OCI-LY7 (cell line): ENCODE measurements around the gene STK32C. TPM values are rescaled to one million over a fixed set of nuclear protein-coding genes. Genes with fewer than 3 reads are reported as not detected.

Experiments used
- BruUV-seq: library from RNA; stranded (reverse); fragments of 400-500 nt; replicated peaks from 2 replicates; lab custom pipeline; 2021; lab: Mats Ljungman, UMichigan
- CTCF ChIA-PET: fragments of 300-600 bp; sonication (Branson Sonifier 250); formaldehyde crosslinking; loops from one replicate; lab custom pipeline; 2022; ENCODE audit warnings: antibody characterized with exemption; ENCODE audit not compliant: unreplicated experiment; lab: Charles Lee
- POLR2A ChIA-PET: fragments of 300-600 bp; sonication (Branson Sonifier 250); formaldehyde crosslinking; loops from one replicate; lab custom pipeline; 2022; ENCODE audit warnings: antibody characterized with exemption; lab: Charles Lee
- DNase-seq: peaks from one replicate; pipeline ENCODE4 v3.0.0-alpha.2; 2015; ENCODE audit warnings: low spot score
- H2AFZ ChIP-seq: fragments of 200-600 bp; sonication (generic), shearing (Covaris generic); 2 replicates; pipeline ENCODE4 v1.6.1; 2014; ENCODE audit warnings: mild to moderate bottlenecking, antibody characterized with exemption, low read length, moderate library complexity
- H3K27ac ChIP-seq: fragments of 200-600 bp; sonication (generic); 2 replicates; pipeline ENCODE4 v1.5.1; 2014; ENCODE audit warnings: mixed run types, low read depth, mild to moderate bottlenecking, moderate library complexity, low read length, inconsistent platforms; ENCODE audit not compliant: poor library complexity, severe bottlenecking
- H3K36me3 ChIP-seq: fragments of 200-600 bp; sonication (generic); 2 replicates; pipeline ENCODE4 v1.6.1; 2014; ENCODE audit warnings: mild to moderate bottlenecking, antibody characterized with exemption, low read length, moderate library complexity, mixed read lengths; ENCODE audit not compliant: insufficient read depth
- H3K4me1 ChIP-seq: fragments of 200-600 bp; sonication (generic); 2 replicates; pipeline ENCODE4 v1.5.1; 2014; ENCODE audit warnings: mild to moderate bottlenecking, low read length; ENCODE audit not compliant: insufficient read depth, poor library complexity, severe bottlenecking
- H3K4me2 ChIP-seq: fragments of 200-600 bp; sonication (generic); 2 replicates; pipeline ENCODE4 v1.6.1; 2014; ENCODE audit warnings: mild to moderate bottlenecking, low read length
- H3K4me3 ChIP-seq: fragments of 200-600 bp; sonication (generic); 2 replicates; pipeline ENCODE4 v1.5.1; 2014; ENCODE audit warnings: mild to moderate bottlenecking, low read depth, low read length; ENCODE audit not compliant: poor library complexity, severe bottlenecking
- H3K79me2 ChIP-seq: fragments of 200-600 bp; sonication (generic); 2 replicates; pipeline ENCODE4 v1.6.1; 2016; ENCODE audit warnings: low read depth, mild to moderate bottlenecking, low read length, moderate library complexity, mixed read lengths; ENCODE audit not compliant: insufficient read depth
- H3K9me2 ChIP-seq: fragments of 200-600 bp; sonication (generic); 2 replicates; pipeline ENCODE4 v1.6.1; 2016; ENCODE audit warnings: mild to moderate bottlenecking, low read length, mixed read lengths; ENCODE audit not compliant: insufficient read depth
- H3K9me3 ChIP-seq: fragments of 200-600 bp; sonication (generic); 2 replicates; pipeline ENCODE4 v1.6.1; 2014; ENCODE audit warnings: mild to moderate bottlenecking, mixed run types, low read length, mixed read lengths
- H4K20me1 ChIP-seq: fragments of 200-600 bp; sonication (generic); 2 replicates; pipeline ENCODE4 v1.6.1; 2014; ENCODE audit warnings: mild to moderate bottlenecking, antibody characterized with exemption, low read length, moderate library complexity, mixed read lengths; ENCODE audit not compliant: insufficient read depth
- EZH2phosphoT487 ChIP-seq: fragments of 200-600 bp; sonication (generic); IDR thresholded peaks from 2 replicates; pipeline ENCODE4 v1.6.1; 2018; ENCODE audit warnings: low read depth, borderline replicate concordance, mild to moderate bottlenecking, mixed run types, antibody characterized with exemption, low read length, moderate library complexity, mixed read lengths
- intact Hi-C: fragments of 100-400 bp; cut with micrococcal nuclease; formaldehyde crosslinking; loops from one replicate; pipeline ENCODE4 v1.10.0; 2022; ENCODE audit not compliant: unreplicated experiment
- total RNA-seq, 2 experiments: library from RNA; depleted of rRNA in 1 of 2; stranded (reverse); fragments of >200 nt in 1 of 2; shearing (Covaris generic) in 1 of 2; gene quantifications; 2 replicates each; pipeline ENCODE4 v1.2.3, GENCODE V29; 2014 to 2022
- TF ChIP-seq, protein P1 (sequence below): fragments of 200-600 bp; sonication (generic); conservative IDR thresholded peaks from 2 replicates; pipeline ENCODE4 v1.5.1; 2014; ENCODE audit warnings: mild to moderate bottlenecking, antibody characterized with exemption, low read length, moderate library complexity, mixed read lengths

The STK32C gene
- total RNA-seq, 2 experiments from 2014 or later, result 13.1 to 30.4 TPM

DNA sequence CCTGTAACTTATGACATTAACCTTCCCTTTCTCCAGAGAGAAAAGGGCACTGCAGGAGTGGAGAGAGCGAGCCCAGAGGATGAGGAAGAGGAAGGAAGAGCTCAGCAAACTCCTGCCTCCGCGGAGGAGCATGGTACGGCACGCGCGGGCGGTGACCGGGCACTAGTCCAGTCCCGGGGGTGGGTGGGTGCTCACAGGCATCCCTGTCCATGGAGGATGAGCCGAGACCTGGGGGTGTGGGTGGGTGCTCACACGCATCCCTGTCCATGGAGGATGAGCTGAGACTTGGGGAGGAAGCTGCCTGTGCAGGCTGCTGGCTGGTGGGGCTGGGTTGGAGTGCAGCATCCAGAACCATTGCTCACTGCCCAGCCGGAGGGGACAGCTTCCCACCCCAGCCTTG is 48.0 kb upstream of the STK32C start:
- intact Hi-C loops, result no loop called here

DNA sequence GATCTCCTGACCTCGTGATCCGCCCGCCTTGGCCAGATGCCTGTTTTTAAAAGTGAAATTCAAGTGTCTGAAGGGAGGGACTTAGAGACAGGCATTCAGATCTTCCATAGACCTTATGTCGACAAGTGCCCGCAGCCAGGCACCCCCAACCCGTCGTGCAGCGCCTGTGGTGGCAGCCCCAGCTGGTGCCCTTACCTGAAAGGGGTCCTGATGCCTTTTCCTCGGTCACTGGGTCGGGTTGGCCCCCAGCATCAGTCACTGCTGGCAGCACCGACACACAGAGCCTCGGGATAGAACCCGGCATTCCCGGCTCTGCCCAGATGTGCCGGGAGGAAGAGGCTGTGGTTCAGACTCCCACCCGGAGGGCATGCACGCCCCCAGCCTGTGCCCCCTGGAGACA is 47.5 kb upstream of the STK32C start:
- ChIA-PET POLR2A (interaction anchor here (1.0 kb wide), 1 partner anchor 200 kb away, joined by 3 read pairs; no protein-coding TSS in a partner anchor), CTCF (no interaction called here)
- no peak overlapping the region for H3K27ac ChIP-seq
- no peak overlapping the region for H2AFZ ChIP-seq
- H3K79me2 ChIP-seq, result no peaks in the 10 kb centered on the region
- no peaks in the 10 kb centered on the region for H4K20me1 ChIP-seq
- BruUV-seq, result no TSS peak
- no peaks in the 10 kb centered on the region for H3K36me3 ChIP-seq
- H3K4me1 ChIP-seq, result peaks cover 6% of the 10 kb centered on the region
- H3K4me2 ChIP-seq, result no peak overlapping the region
- intact Hi-C loops, result no loop called here
- H3K4me3 ChIP-seq, result no peak overlapping the region
- H3K9me3 ChIP-seq, result no peaks in the 10 kb centered on the region
- TF ChIP-seq EZH2phosphoT487, result no peak
- TF ChIP-seq, protein P1, sequence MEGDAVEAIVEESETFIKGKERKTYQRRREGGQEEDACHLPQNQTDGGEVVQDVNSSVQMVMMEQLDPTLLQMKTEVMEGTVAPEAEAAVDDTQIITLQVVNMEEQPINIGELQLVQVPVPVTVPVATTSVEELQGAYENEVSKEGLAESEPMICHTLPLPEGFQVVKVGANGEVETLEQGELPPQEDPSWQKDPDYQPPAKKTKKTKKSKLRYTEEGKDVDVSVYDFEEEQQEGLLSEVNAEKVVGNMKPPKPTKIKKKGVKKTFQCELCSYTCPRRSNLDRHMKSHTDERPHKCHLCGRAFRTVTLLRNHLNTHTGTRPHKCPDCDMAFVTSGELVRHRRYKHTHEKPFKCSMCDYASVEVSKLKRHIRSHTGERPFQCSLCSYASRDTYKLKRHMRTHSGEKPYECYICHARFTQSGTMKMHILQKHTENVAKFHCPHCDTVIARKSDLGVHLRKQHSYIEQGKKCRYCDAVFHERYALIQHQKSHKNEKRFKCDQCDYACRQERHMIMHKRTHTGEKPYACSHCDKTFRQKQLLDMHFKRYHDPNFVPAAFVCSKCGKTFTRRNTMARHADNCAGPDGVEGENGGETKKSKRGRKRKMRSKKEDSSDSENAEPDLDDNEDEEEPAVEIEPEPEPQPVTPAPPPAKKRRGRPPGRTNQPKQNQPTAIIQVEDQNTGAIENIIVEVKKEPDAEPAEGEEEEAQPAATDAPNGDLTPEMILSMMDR, result no peak
- no peaks in the 10 kb centered on the region for H3K9me2 ChIP-seq
- no peak for DNase-seq

More for the DNA sequence above, 48.0 kb upstream of the STK32C start:
- Histone ChIP-seq H3K79me2 (no peaks in the 10 kb centered on the region), H3K9me3 (no peaks in the 10 kb centered on the region), H3K4me2 (no peak overlapping the region), H3K9me2 (no peaks in the 10 kb centered on the region), H3K4me1 (peaks cover 6% of the 10 kb centered on the region), H2AFZ (no peak overlapping the region), H3K4me3 (no peak overlapping the region), H4K20me1 (no peaks in the 10 kb centered on the region), H3K36me3 (no peaks in the 10 kb centered on the region), H3K27ac (no peak overlapping the region)
- CTCF ChIA-PET, result no interaction called here
- BruUV-seq, result no TSS peak
- POLR2A ChIA-PET, result interaction anchor here (1.0 kb wide), 1 partner anchor 200 kb away, joined by 3 read pairs; no protein-coding TSS in a partner anchor
- TF ChIP-seq, protein P1, result no peak
- no peak for TF ChIP-seq EZH2phosphoT487
- DNase-seq, result no peak

DNA sequence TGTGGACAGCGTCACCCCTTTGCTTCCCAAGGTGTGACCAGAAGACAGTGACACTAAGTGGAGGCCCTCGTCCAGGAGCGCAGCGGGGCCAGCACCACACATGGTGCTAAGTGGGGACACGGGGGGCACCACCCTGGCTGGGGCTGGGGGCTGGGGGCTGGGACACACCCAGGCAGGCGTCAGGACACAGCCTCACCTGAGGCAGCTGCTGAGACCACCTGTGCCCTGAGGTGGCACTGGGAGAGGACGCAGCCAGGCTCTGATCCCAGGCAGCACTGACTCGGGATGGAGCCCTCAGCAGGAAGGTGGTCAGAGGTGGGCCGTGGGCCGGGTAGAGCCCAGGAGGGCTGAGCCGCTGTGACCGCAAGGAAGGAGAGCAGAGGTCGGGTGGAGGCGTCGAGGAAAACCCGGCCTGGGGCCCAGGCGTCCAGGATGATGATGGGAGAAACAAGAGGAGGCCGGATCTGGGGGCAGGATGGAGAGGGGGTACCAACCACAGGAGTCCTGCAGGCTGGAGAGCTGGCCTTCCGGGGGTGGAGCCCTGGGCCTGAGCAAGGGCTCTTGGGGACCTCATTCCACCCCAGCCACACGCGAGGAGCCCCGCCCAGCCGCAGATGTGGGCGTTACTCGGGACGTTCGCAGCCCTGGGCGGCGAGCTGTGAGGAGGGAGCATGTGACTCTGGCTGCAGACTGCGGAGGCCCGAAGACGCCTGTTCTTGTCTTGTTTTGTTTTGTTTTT is 46.8 kb upstream of the STK32C start:
- Histone ChIP-seq H3K4me2 (no peak overlapping the region), H3K36me3 (no peaks in the 10 kb centered on the region), H3K9me2 (no peaks in the 10 kb centered on the region), H3K27ac (no peak overlapping the region), H3K79me2 (no peaks in the 10 kb centered on the region), H3K4me1 (peaks cover 6% of the 10 kb centered on the region), H3K9me3 (no peaks in the 10 kb centered on the region), H4K20me1 (no peaks in the 10 kb centered on the region), H2AFZ (no peak overlapping the region), H3K4me3 (no peak overlapping the region)
- intact Hi-C loops, result no loop called here
- TF ChIP-seq EZH2phosphoT487, result no peak
- TF ChIP-seq, protein P1, result no peak
- DNase-seq, result no peak
- no TSS peak for BruUV-seq
- POLR2A ChIA-PET, result no interaction called here
- CTCF ChIA-PET, result no interaction called here
